Measurements from ENCODE around the gene SIPA1L3. TPM values are rescaled to one million over a fixed set of nuclear protein-coding genes. Genes with fewer than 3 reads are reported as not detected.

The SIPA1L3 gene
- total RNA-seq, 2 donors from 2014 or later, result 136 to 180 TPM

GRCh38 chr19:38206006-38206745, 299.2 kb downstream of the SIPA1L3 start:
- intact Hi-C loops (cut with DNase I, micrococcal nuclease), result no loop called here
- ATAC-seq (no peak), DNase-seq (no peak)

GRCh38 chr19:38206928-38207327, 299.9 kb downstream of the SIPA1L3 start:
- intact Hi-C loops (cut with DNase I, micrococcal nuclease), result no loop called here
- ATAC-seq (no peak), DNase-seq (no peak)

- DNase-seq, result no peak
- ATAC-seq, result no peak
- intact Hi-C loops (cut with DNase I, micrococcal nuclease), result no loop called here
Measured at GRCh38 chr19:38207543-38207942, 300.5 kb downstream of the SIPA1L3 start.

- intact Hi-C loops (cut with DNase I, micrococcal nuclease), result no loop called here
- no peak for ATAC-seq
- DNase-seq, result no peak
Measured at GRCh38 chr19:38208571-38208970, 301.6 kb downstream of the SIPA1L3 start.

- ATAC-seq, result peak; percentile 16
- no peak for DNase-seq
- intact Hi-C loops (cut with DNase I, micrococcal nuclease), result no loop called here
Measured at GRCh38 chr19:38209152-38209551, 302.1 kb downstream of the SIPA1L3 start.

GRCh38 chr19:38209671-38210457, 302.9 kb downstream of the SIPA1L3 start:
- ATAC-seq (peak; percentile 30), DNase-seq (peak; percentile 39 to 68)
- intact Hi-C loops (cut with DNase I, micrococcal nuclease), result no loop called here

GRCh38 chr19:38210458-38210987, 303.5 kb downstream of the SIPA1L3 start:
- DNase-seq (peak in 1 of 2 donors; percentile 36), ATAC-seq (peak; percentile 19)
- intact Hi-C loops (cut with DNase I, micrococcal nuclease), result no loop called here

- intact Hi-C loops (cut with DNase I, micrococcal nuclease), result no loop called here
- ATAC-seq, result peak; percentile 33
- DNase-seq, result no peak
Measured at GRCh38 chr19:38211151-38211591, 304.2 kb downstream of the SIPA1L3 start.

GRCh38 chr19:38211766-38212165, 304.8 kb downstream of the SIPA1L3 start:
- ATAC-seq, result no peak
- DNase-seq, result no peak
- intact Hi-C loops (cut with DNase I, micrococcal nuclease), result no loop called here

GRCh38 chr19:38213469-38213868, 306.5 kb downstream of the SIPA1L3 start:
- intact Hi-C loops (cut with DNase I, micrococcal nuclease), result no loop called here
- ATAC-seq (no peak), DNase-seq (no peak)

- ATAC-seq (no peak), DNase-seq (no peak)
- intact Hi-C loops (cut with DNase I, micrococcal nuclease), result no loop called here
Measured at GRCh38 chr19:38213911-38214625, 307.1 kb downstream of the SIPA1L3 start.

- peak in 1 of 2 donors; percentile 34 for DNase-seq
- intact Hi-C loops (cut with DNase I, micrococcal nuclease), result no loop called here
- ATAC-seq, result peak; percentile 66
Measured at GRCh38 chr19:38216785-38217641, 310.0 kb downstream of the SIPA1L3 start.

- no peak for ATAC-seq
- no peak for DNase-seq
- intact Hi-C loops (cut with DNase I, micrococcal nuclease), result no loop called here
Measured at GRCh38 chr19:38218204-38218603, 311.2 kb downstream of the SIPA1L3 start.

- intact Hi-C loops (cut with DNase I, micrococcal nuclease), result no loop called here
- ATAC-seq (no peak), DNase-seq (no peak)
Measured at GRCh38 chr19:38219221-38219620, 312.2 kb downstream of the SIPA1L3 start.

GRCh38 chr19:38221421-38221820, 314.4 kb downstream of the SIPA1L3 start:
- intact Hi-C loops (cut with DNase I, micrococcal nuclease), result no loop called here
- ATAC-seq, result no peak
- DNase-seq, result no peak

GRCh38 chr19:38221919-38222830, 315.2 kb downstream of the SIPA1L3 start:
- DNase-seq (no peak), ATAC-seq (peak; percentile 24)
- intact Hi-C loops (cut with DNase I, micrococcal nuclease), result no loop called here

GRCh38 chr19:38223119-38223523, 316.1 kb downstream of the SIPA1L3 start:
- ATAC-seq (no peak), DNase-seq (no peak)
- intact Hi-C loops (cut with DNase I, micrococcal nuclease), result no loop called here

Measured in left colon (tissue), 2 donors.